Activated CD8-positive, alpha-beta memory T cell treated with anti-CD3 and anti-CD28 coated beads, Interleukin-2, amount 50 U/mL, for 1 hour (primary cell): ENCODE results near the gene ACTL8.

Experiments
- DNase-seq: peaks from one replicate; pipeline ENCODE4 v3.0.0-alpha.2; 2020; ENCODE audit errors: extremely low read depth

ACTL8 gene, protein sequence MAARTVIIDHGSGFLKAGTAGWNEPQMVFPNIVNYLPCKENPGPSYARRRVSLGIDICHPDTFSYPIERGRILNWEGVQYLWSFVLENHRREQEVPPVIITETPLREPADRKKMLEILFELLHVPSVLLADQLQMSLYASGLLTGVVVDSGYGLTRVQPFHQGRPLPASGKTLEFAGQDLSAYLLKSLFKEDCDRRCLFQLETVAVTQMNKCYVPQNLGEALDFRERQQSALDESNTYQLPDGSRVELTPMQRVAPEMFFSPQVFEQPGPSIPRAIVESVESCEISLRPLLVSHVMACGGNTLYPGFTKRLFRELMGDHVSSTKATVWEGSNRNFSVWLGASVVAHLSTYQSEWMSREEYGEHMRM

DNA sequence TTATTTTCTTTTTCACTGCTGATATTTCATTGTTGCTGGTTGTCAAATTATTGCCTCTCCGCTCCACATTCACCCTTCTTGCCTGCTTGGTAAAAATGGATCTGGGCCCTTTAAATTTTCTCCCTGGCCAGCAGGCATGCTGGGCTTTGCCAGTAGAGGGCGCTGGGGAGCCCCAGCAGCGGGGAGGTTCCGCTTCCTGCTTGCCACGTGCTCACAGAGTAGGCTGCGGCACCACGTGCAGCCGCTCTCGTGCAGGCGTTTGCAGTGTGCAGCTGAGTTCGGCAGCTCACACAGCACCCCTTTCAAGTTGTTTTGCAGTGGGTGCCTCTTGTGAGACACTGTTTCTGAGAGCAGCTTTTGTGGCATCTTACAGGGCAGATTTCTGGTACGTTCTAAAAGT is at the start of gene ACTL8:
Gene ACTL8 (plus strand): TSS at position 214 of the 400 bp plus-strand sequence. CDS start 67,676 bp downstream, outside the sequence.
- DNase-seq: no peak

DNA sequence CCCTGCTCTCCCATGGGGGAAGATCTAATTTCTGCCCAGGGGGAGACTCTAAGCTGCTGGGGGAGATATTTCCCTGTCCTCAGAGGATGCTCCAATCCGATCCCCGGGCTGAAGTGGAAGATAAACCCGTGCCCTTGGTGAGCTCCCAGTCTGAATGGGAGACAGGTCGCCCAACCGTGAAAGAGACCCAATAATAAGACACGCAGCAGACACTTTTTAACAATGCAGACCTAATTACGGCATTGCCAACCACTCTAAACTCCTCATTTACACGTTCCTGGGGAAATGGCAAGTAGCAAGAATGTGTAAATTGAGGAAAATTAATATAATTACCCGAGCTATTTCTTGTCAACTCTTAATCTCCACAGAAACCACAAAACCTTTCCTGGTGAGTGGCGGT is 48.7 kb upstream of the ACTL8 start:
- DNase-seq: no peak

DNA sequence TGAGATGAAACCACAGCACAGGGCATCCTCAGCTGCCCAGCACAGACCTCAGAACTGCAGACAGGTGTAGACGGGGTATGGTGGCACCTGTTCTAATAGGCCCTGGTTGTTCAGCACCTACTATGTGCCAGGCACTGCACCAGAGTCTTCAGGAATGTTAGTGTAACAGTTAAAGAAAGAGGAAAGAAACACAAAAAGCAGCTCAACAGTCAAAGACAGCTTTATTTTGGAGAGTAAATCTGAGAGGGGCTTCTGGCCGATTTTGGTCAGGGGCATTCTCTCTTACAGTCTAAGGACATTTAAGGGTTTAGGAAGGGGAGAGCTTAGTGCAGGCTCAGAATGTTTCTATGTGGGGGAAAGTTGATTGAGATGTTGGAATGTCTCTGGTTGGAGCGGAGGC is 45.2 kb upstream of the ACTL8 start:
- DNase-seq: no peak

DNA sequence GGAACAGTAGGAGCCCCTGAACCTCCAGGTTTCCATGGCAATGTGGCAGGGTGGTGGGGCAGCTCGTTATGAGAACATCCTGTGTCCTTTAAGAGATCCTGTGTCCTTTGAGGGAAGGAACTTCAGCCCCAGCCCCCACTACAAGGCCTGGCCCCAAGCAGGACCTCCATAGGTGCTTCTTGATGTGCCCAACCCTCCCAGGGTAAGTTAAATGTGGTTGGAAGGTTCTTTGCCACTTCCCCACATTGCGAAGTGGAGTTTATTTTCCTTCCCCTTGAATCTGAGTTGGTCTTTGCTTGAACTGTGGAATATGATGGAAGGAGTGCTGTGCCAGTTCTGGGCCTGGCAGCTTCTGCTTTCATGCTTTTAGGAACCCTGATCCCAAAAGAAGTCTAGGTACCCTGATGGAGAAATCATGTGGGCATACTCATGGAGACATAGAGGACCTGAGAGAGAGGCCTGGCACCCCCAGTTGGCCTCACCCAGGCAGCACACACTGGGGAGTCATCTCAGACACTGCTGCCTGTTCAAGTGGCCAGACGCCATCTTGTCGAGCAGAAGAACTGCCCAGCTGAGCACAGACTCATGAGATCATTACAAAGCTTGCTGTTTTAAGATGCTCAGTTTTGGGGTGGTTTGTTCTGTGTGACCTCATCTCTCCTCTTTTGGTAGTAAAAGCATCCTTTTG is 44.1 kb upstream of the ACTL8 start:
- no peak for DNase-seq

DNA sequence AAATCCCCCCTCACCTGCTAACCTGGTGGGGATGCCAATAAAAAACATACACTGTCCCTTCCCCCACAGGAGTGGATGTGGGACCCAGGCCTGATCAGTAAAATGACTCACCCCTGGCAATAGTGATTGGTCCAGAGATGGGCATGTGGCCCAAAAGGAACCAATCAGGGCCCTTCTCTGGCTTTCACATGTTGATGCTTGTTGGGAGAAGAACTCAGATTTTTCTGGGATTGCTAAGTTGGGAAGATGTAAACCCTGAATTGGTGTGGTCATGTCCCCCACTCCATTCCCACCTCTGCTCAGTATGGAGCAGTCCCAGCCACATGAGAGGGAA is 43.6 kb upstream of the ACTL8 start:
- DNase-seq: no peak

DNA sequence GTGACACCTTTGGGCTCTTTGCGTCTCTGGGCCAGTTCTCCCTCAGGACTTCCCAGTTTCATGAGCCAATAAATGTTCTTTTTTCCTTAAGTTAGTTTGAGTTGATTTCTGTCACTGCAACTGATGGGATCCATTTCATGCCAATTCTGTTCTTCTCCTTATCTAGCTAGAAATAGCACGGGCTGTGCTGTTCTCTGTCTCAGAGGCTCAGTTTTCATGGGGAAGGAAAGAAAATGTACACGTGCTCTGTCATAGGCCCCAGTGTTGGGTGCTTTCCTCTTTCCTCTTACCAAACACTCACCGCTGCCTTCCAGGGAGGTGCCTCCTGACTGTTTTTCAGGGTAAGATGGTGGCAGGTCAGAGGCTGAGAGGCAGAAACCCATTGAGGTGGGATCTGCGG is 43.2 kb upstream of the ACTL8 start:
- no peak for DNase-seq

DNA sequence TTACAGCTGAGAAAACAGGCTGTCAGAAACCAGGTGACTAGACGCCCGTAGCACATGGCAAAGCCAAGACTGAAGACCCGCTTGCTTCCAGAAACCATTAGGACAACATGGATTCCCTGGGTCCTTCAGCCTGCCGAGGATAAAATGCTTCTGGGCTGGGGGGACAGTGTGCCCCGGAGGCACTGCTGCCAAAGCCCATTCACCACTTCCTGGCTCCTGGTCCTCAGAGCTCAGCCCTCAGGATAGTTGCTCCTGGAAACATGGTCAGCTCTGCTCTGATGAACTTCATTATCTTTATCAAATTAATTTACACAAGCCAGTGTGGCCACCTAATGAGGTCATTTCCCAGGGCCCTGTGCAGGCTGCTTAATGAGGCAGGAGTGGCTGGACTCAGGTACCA is 41.1 kb upstream of the ACTL8 start:
- no peak for DNase-seq

DNA sequence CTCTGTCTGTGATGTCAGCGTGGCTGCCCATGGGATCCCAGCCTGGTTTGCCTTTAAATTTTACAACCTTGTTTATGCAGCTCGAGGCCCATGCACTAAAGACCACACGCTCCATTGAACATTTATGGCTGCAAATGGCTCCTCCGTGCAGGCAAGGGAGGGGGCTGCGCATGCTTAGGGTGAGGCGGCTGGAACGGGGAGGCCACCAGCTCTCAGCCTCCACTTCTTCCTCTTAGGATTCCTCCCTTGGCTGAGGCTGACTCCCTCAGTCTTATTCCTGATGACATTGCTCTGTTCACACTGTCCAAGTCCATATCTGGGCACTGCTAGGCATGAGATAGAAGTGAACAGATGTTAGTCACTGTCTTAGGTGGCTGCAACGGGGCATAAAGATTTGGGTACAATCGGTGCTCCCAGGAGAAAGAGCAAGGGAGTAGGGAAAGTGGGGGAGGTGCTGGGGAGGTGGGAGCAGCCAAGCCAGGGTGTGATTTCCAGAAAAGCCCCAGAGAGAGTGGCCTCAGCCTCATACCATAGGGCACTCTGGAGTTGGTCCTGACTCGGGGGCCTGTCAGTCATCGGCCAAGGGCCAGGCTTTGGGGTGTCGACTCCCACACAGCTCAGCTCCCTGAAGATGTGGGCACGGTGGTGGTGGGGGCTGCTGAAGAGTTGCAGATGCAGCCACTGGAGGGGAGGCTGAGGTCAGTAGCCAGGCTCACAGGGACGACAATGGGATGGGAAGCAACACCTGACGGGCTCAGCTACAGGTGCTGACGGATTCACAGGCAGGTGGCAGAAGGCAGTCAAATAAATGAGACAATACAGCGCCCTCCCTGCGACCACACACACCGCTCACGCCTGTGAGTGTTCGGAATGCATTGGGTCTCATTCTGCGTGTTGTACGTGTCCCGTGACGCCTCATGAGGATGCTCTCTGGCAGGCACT is 37.3 kb upstream of the ACTL8 start:
- no peak for DNase-seq

DNA sequence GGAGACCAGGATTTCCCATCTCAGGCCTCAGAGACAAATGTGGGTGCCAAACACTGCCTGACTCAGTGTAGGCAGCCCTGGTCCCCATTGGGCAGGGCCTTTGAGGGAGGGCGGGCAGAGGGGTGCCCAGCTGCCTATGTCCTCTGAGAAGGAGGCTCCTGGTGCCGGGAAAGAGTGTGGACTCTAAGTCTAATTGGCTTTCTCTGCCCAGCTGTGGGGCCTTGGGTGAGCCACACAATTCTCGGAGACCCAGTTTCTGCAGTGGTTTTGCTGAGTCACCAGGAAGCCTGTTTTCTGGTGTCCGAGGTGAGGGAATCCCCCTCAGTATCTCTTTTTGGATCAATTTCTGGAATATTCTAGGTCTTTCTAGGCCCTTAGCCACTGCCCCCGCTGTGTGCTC is 35.3 kb upstream of the ACTL8 start:
- DNase-seq: no peak

DNA sequence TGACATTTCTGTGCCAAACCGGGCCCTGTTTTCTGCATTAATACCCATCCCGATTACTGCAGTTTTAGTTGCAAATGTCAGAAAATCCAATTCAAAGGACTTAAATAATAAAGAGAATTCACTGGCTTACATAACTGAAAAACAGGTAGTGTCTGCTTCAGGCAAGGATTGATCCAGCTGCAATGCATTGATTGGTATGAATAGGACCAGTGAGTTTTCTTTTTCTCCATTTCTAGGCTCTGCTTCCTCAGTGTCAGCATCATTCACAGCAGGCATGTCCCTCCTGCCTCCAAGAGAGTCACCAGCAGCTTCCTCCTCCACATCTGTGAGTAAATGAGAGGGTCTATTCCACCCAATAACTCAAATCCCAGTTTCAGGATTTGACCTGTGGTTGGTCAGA is 33.7 kb upstream of the ACTL8 start:
- DNase-seq: no peak

DNA sequence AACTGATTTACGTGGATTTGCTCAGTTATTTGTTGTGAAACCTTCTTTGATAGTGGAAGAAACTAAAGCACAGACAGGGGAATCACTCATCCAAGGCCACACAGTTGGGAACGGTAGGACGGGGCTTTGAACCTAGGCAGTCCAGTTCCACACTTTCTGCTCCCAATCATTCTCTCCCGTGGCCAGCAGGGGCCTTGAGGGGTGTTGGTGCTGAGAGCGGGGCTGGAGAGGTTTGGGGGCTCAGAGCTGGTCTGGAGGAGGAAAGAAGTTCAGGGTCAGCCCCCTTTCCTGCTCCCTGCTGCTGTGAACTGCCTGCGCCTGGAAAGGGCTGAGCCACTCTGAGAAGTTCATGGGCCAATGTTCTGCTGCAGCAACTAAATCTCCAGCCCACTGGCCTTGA is 31.4 kb upstream of the ACTL8 start:
- DNase-seq: no peak

DNA sequence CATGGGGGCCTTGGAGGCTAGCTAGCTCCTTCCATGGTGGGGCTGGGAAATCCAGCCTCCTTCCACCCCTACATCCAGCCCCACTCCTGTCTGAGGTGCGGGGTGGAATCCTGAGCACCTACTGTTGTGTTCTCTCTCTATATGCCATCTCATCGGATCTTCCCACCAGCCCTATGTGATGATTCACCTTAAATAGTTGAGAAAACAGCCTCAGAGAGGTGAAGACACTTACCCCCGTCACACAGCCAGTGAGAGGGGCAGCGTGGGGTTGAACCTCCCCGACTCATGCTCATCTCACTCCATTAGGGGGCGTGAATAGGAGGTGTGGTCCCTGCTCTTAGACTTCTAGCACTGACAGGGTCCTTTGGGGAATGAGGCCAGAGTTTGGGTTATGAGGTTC is 31.0 kb upstream of the ACTL8 start:
- no peak for DNase-seq

DNA sequence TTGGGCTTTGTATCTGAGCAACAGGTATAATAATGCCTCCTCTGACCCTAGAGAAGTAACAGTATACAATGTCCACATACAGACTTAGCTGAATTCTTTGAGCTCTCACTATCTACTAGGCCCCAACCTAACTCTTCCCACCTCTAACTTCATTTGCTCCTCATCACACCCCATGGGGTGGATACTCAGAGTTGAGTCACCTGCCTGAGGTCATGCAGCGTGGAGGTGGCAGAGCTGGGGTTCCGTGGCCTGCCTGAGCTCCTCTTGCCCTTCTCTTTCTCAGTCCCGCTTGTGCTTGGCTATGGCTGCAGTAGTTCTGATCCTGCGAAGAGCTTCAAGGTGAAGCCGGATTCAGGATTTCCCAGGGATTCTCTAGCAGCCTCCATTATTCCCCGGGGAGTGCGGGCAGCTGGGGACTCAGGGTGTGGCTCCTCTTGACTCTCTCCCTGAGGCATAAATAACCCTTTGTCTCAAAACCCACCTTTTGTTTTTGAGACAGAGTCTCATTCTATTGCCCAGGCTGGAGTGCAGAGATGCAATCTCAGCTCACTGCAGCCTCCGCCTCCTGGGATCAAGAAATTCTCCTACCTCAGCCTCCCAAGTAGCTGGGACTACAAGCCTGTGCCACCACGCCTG is 29.9 kb upstream of the ACTL8 start:
- DNase-seq: no peak

DNA sequence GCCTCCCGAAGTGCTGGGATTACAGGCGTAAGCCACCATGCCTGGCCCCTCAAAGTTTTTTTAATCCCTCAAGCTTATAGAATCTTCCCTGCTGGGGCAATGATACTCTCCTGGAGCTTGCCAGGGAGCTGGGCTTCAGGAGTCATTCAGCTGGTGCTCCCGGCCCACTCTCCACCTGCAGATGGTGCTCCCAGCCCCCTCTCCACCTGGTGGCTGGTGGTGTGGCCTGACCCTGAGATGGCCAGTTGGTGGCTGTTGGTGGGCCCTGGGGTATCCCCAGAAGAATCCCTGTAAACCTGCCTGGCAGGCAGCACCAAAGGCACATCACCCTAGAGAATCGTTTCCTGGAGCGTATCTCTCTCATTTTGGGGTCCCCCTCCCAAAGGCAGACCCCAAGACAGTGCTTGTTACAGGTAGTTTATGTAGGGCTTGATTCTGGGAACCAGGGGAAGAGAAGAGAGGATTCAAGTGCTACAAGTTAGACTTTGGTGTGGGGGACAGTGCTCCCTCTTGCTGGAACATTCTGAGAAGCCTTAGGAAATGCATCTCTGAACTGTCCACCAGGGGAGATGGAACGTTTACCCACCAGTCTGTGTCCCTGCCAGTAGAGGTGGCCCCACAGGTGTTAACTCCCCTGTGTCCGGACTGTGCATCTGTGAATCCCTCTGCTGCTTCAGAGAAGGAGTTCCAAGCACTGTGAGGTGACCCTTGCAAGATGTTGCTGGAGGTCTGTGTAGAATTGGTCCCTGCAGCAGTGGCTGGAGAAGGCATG is 29.1 kb upstream of the ACTL8 start:
- DNase-seq: no peak

DNA sequence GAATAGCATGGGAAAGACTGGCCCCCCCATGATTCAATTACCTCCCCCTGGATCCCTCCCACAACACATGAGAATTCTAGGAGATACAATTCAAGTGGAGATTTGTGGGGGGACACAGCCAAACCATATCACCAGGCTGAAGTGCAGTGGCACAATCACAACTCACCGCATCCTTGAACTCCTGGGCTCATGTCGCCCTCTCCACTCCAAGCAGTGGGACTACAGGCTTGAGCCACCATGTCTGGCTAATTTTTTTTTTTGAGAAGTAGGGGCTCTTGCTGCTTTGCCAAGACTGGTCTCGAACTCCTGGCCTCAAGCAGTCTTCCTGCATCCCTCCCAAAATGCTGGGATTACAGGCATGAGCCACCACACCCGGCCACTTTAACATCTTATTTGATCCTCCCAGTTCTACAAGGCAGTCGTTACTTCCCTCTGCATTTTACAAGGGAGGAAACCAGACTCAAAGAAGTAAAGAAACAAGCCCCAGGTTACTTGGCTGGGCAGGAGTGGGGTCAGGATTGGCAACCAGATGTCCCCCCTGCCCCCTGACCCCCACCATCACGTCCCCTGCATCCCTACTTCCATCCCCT is 26.9 kb upstream of the ACTL8 start:
- no peak for DNase-seq

DNA sequence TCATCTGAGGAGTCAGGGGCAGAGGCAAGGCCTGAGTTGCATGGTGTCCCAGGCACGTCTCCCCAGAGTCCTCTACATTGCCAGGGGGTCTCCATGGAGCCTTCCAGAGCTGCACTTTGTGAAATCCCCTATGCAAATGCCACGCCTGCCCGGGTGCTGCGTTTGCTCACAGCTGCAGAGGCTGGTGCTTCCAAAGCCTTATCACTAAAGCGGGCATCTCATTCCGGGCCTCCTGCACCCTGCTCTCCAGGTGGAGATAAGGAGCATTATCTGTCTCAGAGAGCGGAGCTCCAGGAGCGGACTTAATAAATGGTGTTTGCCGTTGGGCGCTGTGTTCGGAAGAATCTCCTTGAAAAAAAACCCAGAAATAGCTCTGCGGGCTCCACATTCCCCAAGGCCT is 25.9 kb upstream of the ACTL8 start:
- no peak for DNase-seq

DNA sequence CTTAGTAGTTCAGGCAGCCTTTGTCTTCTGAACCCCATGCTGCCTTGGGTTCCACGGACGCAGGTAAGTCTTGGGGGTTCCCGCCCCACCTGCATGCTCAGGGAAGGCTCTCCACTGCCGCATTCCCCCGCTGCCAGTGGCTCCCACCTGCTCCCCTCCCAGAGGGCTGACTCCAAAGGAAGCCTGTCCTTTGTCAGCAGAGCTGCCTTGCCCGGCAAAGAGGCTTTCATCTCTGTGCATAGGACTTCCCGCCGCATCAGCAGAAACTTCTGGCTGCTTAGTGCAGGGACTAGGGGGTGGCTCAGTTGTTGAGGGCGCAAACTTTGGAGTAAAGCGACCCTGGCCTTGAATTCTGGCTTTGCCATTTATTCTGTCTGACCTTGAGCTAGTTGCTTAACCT is 25.2 kb upstream of the ACTL8 start:
- no peak for DNase-seq

DNA sequence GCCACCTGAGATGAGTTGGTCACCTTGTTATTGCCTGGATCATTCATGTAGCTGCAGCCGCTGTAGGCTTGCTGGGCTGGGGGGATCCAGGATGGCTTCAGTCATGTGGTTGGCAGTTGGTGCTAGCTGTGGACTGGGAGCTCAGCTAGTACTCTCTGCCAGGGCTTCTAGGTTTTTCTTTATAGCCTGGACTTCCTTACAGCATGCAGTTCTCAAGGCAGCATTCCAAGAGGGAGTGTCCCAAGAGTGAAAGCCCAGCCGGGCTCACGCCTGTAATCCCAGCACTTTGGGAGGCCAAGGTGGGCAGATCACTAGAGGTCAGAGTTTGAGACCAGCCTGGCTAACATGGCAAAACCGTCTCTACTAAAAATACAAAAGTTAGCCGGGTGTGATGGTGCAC is 23.7 kb upstream of the ACTL8 start:
- no peak for DNase-seq

DNA sequence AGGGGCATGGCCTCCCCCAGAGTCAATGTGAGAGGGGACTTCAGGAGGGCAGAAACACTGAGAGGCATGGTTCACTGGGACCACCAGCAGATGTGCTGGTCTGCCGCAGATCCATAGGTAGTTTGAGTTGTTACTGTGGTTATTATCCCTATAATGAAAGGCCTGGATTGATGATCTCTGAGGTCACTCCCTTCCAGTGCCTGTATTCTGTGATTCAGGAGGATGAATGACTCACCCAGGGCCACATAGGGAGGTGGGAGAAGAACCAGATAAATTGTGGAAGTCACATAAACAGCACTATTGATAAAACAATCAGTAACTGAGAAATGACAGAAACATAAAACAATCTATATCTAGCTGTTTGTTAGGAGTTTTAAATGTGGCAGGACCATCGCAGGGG is 22.7 kb upstream of the ACTL8 start:
- no peak for DNase-seq

DNA sequence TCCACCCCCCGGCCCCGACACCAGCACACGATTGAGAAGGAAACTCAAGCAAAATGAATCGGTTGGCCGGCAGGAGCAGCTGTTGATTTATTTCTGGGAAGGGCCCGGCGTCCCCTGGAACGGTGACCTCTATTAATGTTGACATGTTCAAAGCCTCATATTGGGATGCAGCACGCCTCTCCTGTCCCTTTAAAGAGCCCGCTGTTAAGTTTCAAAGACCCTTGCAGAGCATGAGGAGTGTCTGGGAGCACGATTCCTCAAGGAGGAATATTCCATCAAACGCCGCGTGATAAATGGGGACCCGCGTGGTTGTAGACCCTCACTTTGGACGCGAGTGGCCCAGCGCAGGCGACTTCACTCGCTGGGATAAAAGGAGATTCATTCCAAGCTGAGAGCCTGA is 21.5 kb upstream of the ACTL8 start:
- DNase-seq: no peak

DNA sequence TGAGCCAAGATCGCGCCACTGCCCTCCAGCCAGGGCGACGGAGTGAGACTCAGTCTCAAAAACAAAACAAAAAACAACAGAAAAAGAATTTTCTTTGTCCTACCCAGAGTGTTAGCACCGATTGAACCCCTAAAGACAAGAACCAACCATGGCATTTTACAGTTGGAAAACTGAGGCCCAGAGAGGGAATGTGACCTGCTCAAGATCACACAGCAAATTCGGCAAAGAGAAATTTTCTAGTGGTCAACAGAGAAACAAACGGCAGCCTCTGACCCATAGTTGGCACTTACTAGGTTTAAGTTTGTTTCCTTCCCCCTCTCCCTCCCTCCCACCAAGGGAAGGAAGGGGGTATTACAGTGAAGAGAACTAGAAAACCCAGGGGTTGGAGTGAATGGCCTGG is 20.5 kb upstream of the ACTL8 start:
- no peak for DNase-seq
